ENCODE measurements around the gene GADD45B.
"Not testable (repeated sequence)": the region's sequence is repeated elsewhere in the genome, so short reads cannot be mapped to it uniquely, and the experiment has no call there.

GADD45B gene

GRCh38 chr19:2495651-2496316 lies 19.9 kb downstream of the GADD45B start:
- Histone ChIP-seq H3K4me3 (peak overlapping the region; percentile 81), H3K27ac (peak overlapping the region; percentile 68 to 96)
- DNase-seq (ENCODE audit: low spot score): no peak
- TF ChIP-seq CTCF (IDR thresholded peaks at IDR 0.05): no peak

GRCh38 chr19:2497186-2497585 lies 21.3 kb downstream of the GADD45B start:
- DNase-seq (ENCODE audit: low spot score): no peak
- no peak overlapping the region for H3K27ac ChIP-seq
- no peak overlapping the region for H3K4me3 ChIP-seq
- no peak for TF ChIP-seq CTCF (IDR thresholded peaks at IDR 0.05)

- no peak for TF ChIP-seq CTCF (IDR thresholded peaks at IDR 0.05)
- DNase-seq (ENCODE audit: low spot score): no peak
- no peak overlapping the region for H3K4me3 ChIP-seq
- H3K27ac ChIP-seq: no peak overlapping the region
Observed at GRCh38 chr19:2500156-2500555, 24.2 kb downstream of the GADD45B start.

GRCh38 chr19:2500841-2501261 lies 24.9 kb downstream of the GADD45B start:
- Histone ChIP-seq H3K4me3 (no peak overlapping the region), H3K27ac (no peak overlapping the region)
- DNase-seq (ENCODE audit: low spot score): no peak
- TF ChIP-seq CTCF (IDR thresholded peaks at IDR 0.05): no peak

- DNase-seq (ENCODE audit: low spot score): no peak
- Histone ChIP-seq H3K27ac (no peak overlapping the region), H3K4me3 (no peak overlapping the region)
- no peak for TF ChIP-seq CTCF (IDR thresholded peaks at IDR 0.05)
Observed at GRCh38 chr19:2503521-2504109, 27.7 kb downstream of the GADD45B start.

GRCh38 chr19:2506656-2507055 lies 30.7 kb downstream of the GADD45B start:
- H3K27ac ChIP-seq; H3K4me3 ChIP-seq; DNase-seq (ENCODE audit: low spot score): not testable (repeated sequence)

- no peak overlapping the region for H3K27ac ChIP-seq
Observed at GRCh38 chr19:2507109-2507508, 31.2 kb downstream of the GADD45B start.

More at GRCh38 chr19:2507109-2507508, 31.2 kb downstream of the GADD45B start:
- no peak for TF ChIP-seq CTCF (IDR thresholded peaks at IDR 0.05)
- H3K4me3 ChIP-seq: peak overlapping the region; percentile 15
- DNase-seq (ENCODE audit: low spot score): no peak
